ENCODE data around the gene ELAVL4.

GRCh38 chr1:50228871-50229384 is 120.2 kb downstream of the ELAVL4 start:
- TF ChIP-seq POLR2AphosphoS5 (IDR thresholded peaks at IDR 0.05) (no peak), CTCF (IDR thresholded peaks at IDR 0.05) (no peak)

Measured in prostate gland (tissue), 2 donors.